Epithelial cell of proximal tubule (primary cell): ENCODE measurements around the gene HMBS. TPM values are rescaled to one million over a fixed set of nuclear protein-coding genes. Genes with fewer than 3 reads are reported as not detected.
"Not testable (repeated sequence)": the region's sequence is repeated elsewhere in the genome, so short reads cannot be mapped to it uniquely, and the experiment has no call there.

Source experiments
- DNase-seq: peaks from one replicate; pipeline ENCODE4 v3.0.0-alpha.2; 2011; ENCODE audit warnings: low read depth
- H3K4me3 ChIP-seq: 2 replicates; pipeline ENCODE4 v1.5.1; 2011; ENCODE audit warnings: low read depth, mild to moderate bottlenecking, low read length
- CTCF ChIP-seq: conservative IDR thresholded peaks from 2 replicates; pipeline ENCODE4 v1.5.1; 2012; ENCODE audit warnings: low read depth, mild to moderate bottlenecking, low read length
- total RNA-seq: library from RNA; depleted of rRNA; stranded (reverse); fragments of >200 nt; gene quantifications from 2 replicates; pipeline ENCODE4 v1.2.3, GENCODE V29; 2015

HMBS gene
- total RNA-seq, 1 donor from 2014 or later, result 17.0 TPM

- DNase-seq, result peak; percentile 87
- H3K4me3 ChIP-seq, result peak within 1 kb of the TSS; percentile 75
- no peak for TF ChIP-seq CTCF
Measured at GRCh38 chr11:119101759-119102423, 17.2 kb downstream of the HMBS start, which contains the start of gene DPAGT1. Gene DPAGT1, minus strand, starts transcription at chr11:119101853. Its CDS starts 198 bp downstream, at chr11:119101655.

- DNase-seq, result not testable (repeated sequence)
- peak overlapping the region; percentile 75 for H3K4me3 ChIP-seq
Measured at GRCh38 chr11:119103161-119103664, 18.5 kb downstream of the HMBS start.

GRCh38 chr11:119103793-119104192 is 19.1 kb downstream of the HMBS start:
- no peak overlapping the region for H3K4me3 ChIP-seq
- DNase-seq, result no peak
- TF ChIP-seq CTCF, result peak; percentile 36

DNA sequence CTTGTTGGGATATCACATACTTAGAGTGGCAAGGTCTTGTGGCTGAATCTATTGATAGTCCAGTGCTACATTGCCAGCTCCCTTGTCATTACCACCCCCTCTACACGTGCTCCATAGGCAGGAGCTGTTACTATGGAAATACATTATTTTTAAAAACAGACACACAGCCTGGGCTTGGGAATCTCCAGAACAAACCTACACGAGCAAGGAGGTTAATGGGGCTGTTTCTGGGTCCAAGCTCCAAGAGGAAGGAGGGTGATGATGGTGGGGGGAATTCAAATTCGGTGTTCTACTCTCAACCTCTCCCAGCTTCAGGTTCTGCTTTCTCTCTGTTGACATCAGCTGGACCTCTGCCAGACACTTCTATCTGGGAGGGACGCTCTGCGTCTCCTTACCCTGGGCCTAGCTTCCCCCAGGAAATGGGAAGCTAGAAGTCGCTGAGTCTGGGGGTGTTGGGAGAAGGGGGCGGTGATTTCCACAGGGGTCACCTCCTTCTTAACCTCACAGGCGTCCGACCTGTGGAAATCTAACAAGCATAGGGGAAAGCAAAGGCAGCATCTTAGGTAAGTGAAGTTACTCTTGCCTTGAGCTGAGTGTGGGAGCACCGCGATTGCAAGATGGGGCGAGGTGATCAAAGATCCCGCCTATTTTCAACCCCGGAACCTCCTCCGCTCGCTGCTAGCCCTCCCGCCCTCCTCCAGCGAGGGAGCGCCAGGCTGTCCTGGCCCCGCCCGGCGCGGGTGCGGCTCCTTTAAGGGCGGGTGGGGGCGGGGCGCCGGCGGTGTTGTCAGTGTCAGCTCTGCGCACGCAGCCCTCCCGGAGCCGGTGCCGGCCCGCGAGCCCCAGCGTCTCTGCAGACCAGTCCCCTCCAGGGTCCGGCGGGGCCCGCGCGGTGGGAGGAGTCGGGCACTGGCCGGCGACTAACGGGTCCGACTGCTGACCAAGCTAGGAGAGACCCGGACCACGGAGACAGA is 22.2 kb downstream of the HMBS start, which contains the start of gene C2CD2L:
Gene C2CD2L, plus strand, starts transcription at position 781 of the 974 bp plus-strand sequence. CDS start 398 bp downstream, outside the sequence.
- no peak for TF ChIP-seq CTCF
- DNase-seq, result no peak
- H3K4me3 ChIP-seq, result peak within 1 kb of the TSS; percentile 93

- peak overlapping the region; percentile 93 for H3K4me3 ChIP-seq
- TF ChIP-seq CTCF, result no peak
- no peak for DNase-seq
Measured at GRCh38 chr11:119107538-119108145, 23.0 kb downstream of the HMBS start.

- no peak for TF ChIP-seq CTCF
- peak overlapping the region; percentile 93 for H3K4me3 ChIP-seq
- no peak for DNase-seq
Measured at GRCh38 chr11:119108146-119108856, 23.6 kb downstream of the HMBS start.
